H1 (cell line): ENCODE data around the gene DOCK11. TPM values are rescaled to one million over a fixed set of nuclear protein-coding genes. Genes with fewer than 3 reads are reported as not detected.

Experiments
- CTCF ChIA-PET: fragments of 300-600 bp; sonication (Branson Sonifier 250); formaldehyde crosslinking; loops from one replicate; lab custom pipeline; 2021; ENCODE audit not compliant: partially characterized antibody; lab: Charles Lee
- POLR2A ChIA-PET: fragments of 300-600 bp; sonication (Branson Sonifier 250); formaldehyde crosslinking; loops from one replicate; lab custom pipeline; 2021; ENCODE audit warnings: inconsistent platforms; ENCODE audit not compliant: partially characterized antibody; lab: Charles Lee
- DNase-seq, 2 experiments: peaks; one replicate each; pipeline versions ENCODE4 v3.0.0 to v3.0.0-alpha.2; 2010 to 2022; ENCODE audit warnings: low spot score in 2 of 2, low read depth in 1 of 2, mixed read lengths in 1 of 2
- FAIRE-seq: peaks from 2 replicates; lab custom pipeline; 2011; peaks lifted over from hg19 to GRCh38; lab: Jason Lieb, UNC
- H2AFZ ChIP-seq: 2 replicates; pipeline ENCODE4 v1.8.1; 2012; ENCODE audit warnings: low read length, inconsistent platforms
- H2AK5ac ChIP-seq: 2 replicates; pipeline ENCODE4 v1.6.1; 2013; ENCODE audit warnings: low read depth, low read length
- H2BK120ac ChIP-seq: replicated peaks from 2 replicates; pipeline ENCODE3; 2013; ENCODE audit warnings: low read depth, low read length, inconsistent platforms
- H2BK12ac ChIP-seq: 2 replicates; pipeline ENCODE4 v1.6.1; 2013; ENCODE audit warnings: low read depth, low read length
- H2BK15ac ChIP-seq: 2 replicates; pipeline ENCODE4 v1.6.1; 2013; ENCODE audit warnings: low read length
- H2BK20ac ChIP-seq: 2 replicates; pipeline ENCODE4 v1.6.1; 2013; ENCODE audit warnings: low read length
- H2BK5ac ChIP-seq: 2 replicates; pipeline ENCODE4 v1.6.1; 2013; ENCODE audit warnings: low read depth, low read length
- H3K14ac ChIP-seq: 2 replicates; pipeline ENCODE4 v1.6.1; 2013; ENCODE audit warnings: inconsistent platforms; ENCODE audit not compliant: insufficient read length
- H3K18ac ChIP-seq: 2 replicates; pipeline ENCODE4 v1.6.1; 2013; ENCODE audit warnings: low read length; ENCODE audit errors: extremely low read depth
- H3K23ac ChIP-seq: 2 replicates; pipeline ENCODE4 v1.6.1; 2013; ENCODE audit warnings: inconsistent platforms; ENCODE audit not compliant: insufficient read length
- H3K23me2 ChIP-seq: 2 replicates; pipeline ENCODE4 v1.6.1; 2013; ENCODE audit warnings: low read depth, low read length
- H3K27ac ChIP-seq: 2 replicates; pipeline ENCODE4 v1.6.1; 2011; ENCODE audit warnings: low read depth, low read length, inconsistent platforms
- H3K27me3 ChIP-seq, 4 experiments: replicated peaks in 1 of 4; 1 replicate in 1 of 4; 2 replicates in 3 of 4; pipeline versions ENCODE4 v1.6.1 to v1.8.1; 2011 to 2013; ENCODE audit warnings: low read length in 3 of 4, mild to moderate bottlenecking in 3 of 4, inconsistent platforms in 2 of 4, mixed read lengths in 2 of 4, moderate library complexity in 1 of 4; ENCODE audit not compliant: control insufficient read depth in 3 of 4, insufficient read depth in 3 of 4; ENCODE audit errors: extremely low read depth in 1 of 4
- H3K36me3 ChIP-seq, 4 experiments: 2 replicates each; pipeline versions ENCODE4 v1.6.1 to v1.8.1; 2011 to 2013; ENCODE audit warnings: mild to moderate bottlenecking in 4 of 4, low read length in 3 of 4, moderate library complexity in 2 of 4, control low read depth in 1 of 4, inconsistent platforms in 1 of 4; ENCODE audit not compliant: insufficient read depth in 4 of 4, control insufficient read depth in 2 of 4
- H3K4ac ChIP-seq: replicated peaks from 2 replicates; pipeline ENCODE3; 2013; ENCODE audit warnings: low read length, low read depth, mixed read lengths, inconsistent platforms; ENCODE audit not compliant: insufficient read length
- H3K4me1 ChIP-seq, 4 experiments: replicated peaks in 1 of 4; 1 replicate in 1 of 4; 2 replicates in 3 of 4; pipeline versions ENCODE4 v1.6.1 to v1.8.1; 2011 to 2013; ENCODE audit warnings: low read length in 3 of 4, inconsistent platforms in 2 of 4, mixed read lengths in 1 of 4; ENCODE audit not compliant: insufficient read depth in 4 of 4, control insufficient read depth in 3 of 4
- H3K4me2 ChIP-seq, 2 experiments: 2 replicates each; pipeline versions ENCODE4 v1.6.1 to v1.8.1; 2011 to 2013; ENCODE audit warnings: low read depth in 2 of 2, low read length in 2 of 2, control low read depth in 1 of 2, inconsistent platforms in 1 of 2, mild to moderate bottlenecking in 1 of 2; ENCODE audit not compliant: insufficient read depth in 1 of 2
- H3K4me3 ChIP-seq, 4 experiments: fragments of 200-600, 300-600 bp in 1 of 4; sonication (generic), shearing (Covaris generic), sonication (Bioruptor Twin) in 1 of 4; 2 replicates each; pipeline versions ENCODE4 v1.5.1 to v1.8.1; 2011 to 2016; ENCODE audit warnings: low read length in 4 of 4, low read depth in 3 of 4, control low read depth in 2 of 4, inconsistent platforms in 2 of 4, mild to moderate bottlenecking in 2 of 4, mixed read lengths in 1 of 4, moderate library complexity in 1 of 4; ENCODE audit not compliant: insufficient read depth in 2 of 4; ENCODE audit errors: extremely low read depth in 1 of 4
- H3K56ac ChIP-seq: replicated peaks from 2 replicates; pipeline ENCODE3; 2013; ENCODE audit warnings: low read depth, mild to moderate bottlenecking, mixed read lengths, low read length, inconsistent platforms; ENCODE audit not compliant: insufficient read length
- H3K79me1 ChIP-seq: 2 replicates; pipeline ENCODE4 v1.6.1; 2013; ENCODE audit warnings: low read depth, low read length, control low read depth
- H3K79me2 ChIP-seq, 2 experiments: 2 replicates each; pipeline versions ENCODE4 v1.6.1 to v1.8.1; 2012 to 2013; ENCODE audit warnings: low read length in 2 of 2, mild to moderate bottlenecking in 2 of 2, inconsistent platforms in 1 of 2; ENCODE audit not compliant: insufficient read depth in 2 of 2, control insufficient read depth in 1 of 2
- H3K9ac ChIP-seq, 4 experiments: replicated peaks in 1 of 4; 1 replicate in 1 of 4; 2 replicates in 3 of 4; pipeline versions ENCODE4 v1.6.1 to v1.8.1; 2011 to 2013; ENCODE audit warnings: low read depth in 3 of 4, low read length in 3 of 4, control low read depth in 2 of 4, mild to moderate bottlenecking in 2 of 4, moderate library complexity in 2 of 4, inconsistent platforms in 1 of 4; ENCODE audit errors: extremely low read depth in 1 of 4
- H3K9me3 ChIP-seq, 2 experiments: 2 replicates each; pipeline versions ENCODE4 v1.6.1 to v1.8.1; 2012 to 2013; ENCODE audit warnings: mild to moderate bottlenecking in 2 of 2, moderate library complexity in 2 of 2, control low read depth in 1 of 2, inconsistent platforms in 1 of 2, low read depth in 1 of 2, low read length in 1 of 2, mixed read lengths in 1 of 2; ENCODE audit not compliant: insufficient read depth in 2 of 2
- H4K20me1 ChIP-seq, 2 experiments: replicated peaks in 1 of 2; 2 replicates each; pipeline versions ENCODE3 to v1.8.1; 2011 to 2013; ENCODE audit warnings: inconsistent platforms in 2 of 2, low read length in 2 of 2, mild to moderate bottlenecking in 1 of 2; ENCODE audit not compliant: insufficient read depth in 2 of 2, control insufficient read depth in 1 of 2
- H4K5ac ChIP-seq: 2 replicates; pipeline ENCODE4 v1.6.1; 2013; ENCODE audit warnings: low read length, low read depth, mixed read lengths, inconsistent platforms; ENCODE audit not compliant: insufficient read length
- H4K8ac ChIP-seq: 2 replicates; pipeline ENCODE4 v1.8.0; 2013; ENCODE audit warnings: mild to moderate bottlenecking, moderate library complexity, low read length, inconsistent platforms; ENCODE audit not compliant: insufficient read depth; ENCODE audit errors: extremely low read depth
- H4K91ac ChIP-seq: replicated peaks from 2 replicates; pipeline ENCODE3; 2013; ENCODE audit warnings: low read length, mixed read lengths, inconsistent platforms; ENCODE audit not compliant: insufficient read length
- CHD1 ChIP-seq: IDR thresholded peaks from 2 replicates; pipeline ENCODE4 v1.6.1; 2012; ENCODE audit warnings: low read depth, low read length, improper control_type of control experiment
- HDAC6 ChIP-seq: IDR thresholded peaks from one replicate; pipeline ENCODE4 v1.7.1; 2012; ENCODE audit warnings: low read depth, mild to moderate bottlenecking, inconsistent platforms, low read length, moderate library complexity
- JUN ChIP-seq: IDR thresholded peaks from 2 replicates; pipeline ENCODE4 v1.6.1; 2011; ENCODE audit warnings: low read depth, mild to moderate bottlenecking, improper control_type of control experiment, low read length
- KDM1A ChIP-seq: fragments of 200-600, 300-600 bp; sonication (generic); IDR thresholded peaks from 2 replicates; pipeline ENCODE4 v1.7.1; 2016; ENCODE audit warnings: mild to moderate bottlenecking, low read length, borderline replicate concordance
- MAFK ChIP-seq: IDR thresholded peaks from 2 replicates; pipeline ENCODE4 v1.6.1; 2012; ENCODE audit warnings: low read depth, mild to moderate bottlenecking, improper control_type of control experiment, low read length
- RFX5 ChIP-seq: IDR thresholded peaks from 2 replicates; pipeline ENCODE4 v1.6.1; 2011; ENCODE audit warnings: low read depth, low read length, improper control_type of control experiment, borderline replicate concordance
- RXRA ChIP-seq: IDR thresholded peaks from 2 replicates; pipeline ENCODE4 v1.6.1; 2011; ENCODE audit warnings: low read depth, mild to moderate bottlenecking, low read length, moderate library complexity; ENCODE audit not compliant: insufficient read depth
- SAP30 ChIP-seq: fragments of 300-600 bp; sonication (generic); IDR thresholded peaks from 2 replicates; pipeline ENCODE4 v1.7.1; 2012; ENCODE audit warnings: low read length, moderate library complexity, mild to moderate bottlenecking, inconsistent platforms; ENCODE audit not compliant: insufficient read depth, insufficient replicate concordance
- SIRT6 ChIP-seq: IDR thresholded peaks from one replicate; pipeline ENCODE4 v1.7.1; 2012; ENCODE audit warnings: low read length, inconsistent platforms
- USF2 ChIP-seq: IDR thresholded peaks from 2 replicates; pipeline ENCODE4 v1.6.1; 2011; ENCODE audit warnings: low read length, improper control_type of control experiment
- YY1 ChIP-seq: IDR thresholded peaks from 2 replicates; pipeline ENCODE4 v1.6.1; 2011; ENCODE audit warnings: low read depth, mild to moderate bottlenecking, low read length
- WGBS, 2 experiments: shearing (Covaris generic) in 1 of 2; methylation state at CpG; one replicate each; pipeline versions ENCODE4 v1.1.6 to v1.1.7; 2013 to 2015; ENCODE audit warnings: low lambda C conversion rate in 2 of 2, mixed read lengths in 2 of 2, inconsistent platforms in 1 of 2, low coverage in 1 of 2, missing lambda C conversion rate in 1 of 2; ENCODE audit not compliant: insufficient replicate concordance in 2 of 2, insufficient coverage in 1 of 2, insufficient read length in 1 of 2; ENCODE audit errors: extremely low coverage in 1 of 2, missing lambda C conversion rate in 1 of 2; 5-methylcytosine and 5-hydroxymethylcytosine counted together
- polyA plus RNA-seq, 7 experiments: library from polyadenylated mRNA; depleted of rRNA in 3 of 7; stranded (reverse) in 5 of 7; unstranded in 2 of 7; fragments of >200 nt in 5 of 7; fragments of 200-250 nt in 2 of 7; gene quantifications; 1 replicate in 5 of 7; 2 replicates in 1 of 7; 4 replicates in 1 of 7; pipeline versions ENCODE4 v1.2.1 to v1.2.3, GENCODE V29; 2011 to 2013; ENCODE audit warnings: missing spikeins in 2 of 7, mixed read lengths in 2 of 7
- total RNA-seq: library from RNA; stranded (reverse); fragmentation: NEBNext Ultra II Directional; extraction: Animal tissue kit (Norgen Biotek cat#: 25700); gene quantifications from 2 replicates; pipeline ENCODE4 v1.2.1, GENCODE V29; 2021

DOCK11 gene
- total and polyA plus RNA-seq, 2 of the 8 experiments (the other 6 are each of a cell fraction or from before 2014, with no cell fraction given), result 4.9 to 12.0 TPM

GRCh38 chrX:118655561-118656246 lies 160.1 kb downstream of the DOCK11 start:
- Histone ChIP-seq H3K4me3 (no peak overlapping the region), H3K4me1 (no peaks in the 10 kb centered on the region), H4K8ac (no peak overlapping the region), H4K20me1 (no peaks in the 10 kb centered on the region), H2BK20ac (no peak overlapping the region), H3K9me3 (no peaks in the 10 kb centered on the region), H3K9ac (no peak overlapping the region), H3K23me2 (no peaks in the 10 kb centered on the region), H2AK5ac (no peak overlapping the region), H4K5ac (no peak overlapping the region), H2AFZ (no peak overlapping the region), H2BK120ac (no peak overlapping the region), H3K36me3 (no peaks in the 10 kb centered on the region; a peak in 1 of 8 replicates), H3K56ac (no peak overlapping the region), H3K4me2 (no peak overlapping the region), H3K27ac (no peak overlapping the region), H3K14ac (no peak overlapping the region), H3K27me3 (no peaks in the 10 kb centered on the region), H3K23ac (no peak overlapping the region), H2BK5ac (no peak overlapping the region), H3K79me2 (no peaks in the 10 kb centered on the region), H3K18ac (no peak overlapping the region), H2BK12ac (no peak overlapping the region), H4K91ac (no peak overlapping the region), H3K79me1 (no peaks in the 10 kb centered on the region), H2BK15ac (no peak overlapping the region), H3K4ac (no peak overlapping the region)
- CTCF ChIA-PET, result interaction anchor here (1.8 kb wide), 1 partner anchor 152 kb away, joined by 4 read pairs; no protein-coding TSS in a partner anchor
- POLR2A ChIA-PET, result no interaction called here
- 94% methylated on average over 4 of the region's 4 CpGs; no CpG with 5 or more reads in 1 of the 2 experiments for WGBS, 2 experiments
- no peak for FAIRE-seq
- no peak for DNase-seq
- TF ChIP-seq SIRT6 (no peak), YY1 (no peak), KDM1A (no peak), MAFK (no peak), RFX5 (no peak), JUN (no peak), SAP30 (no peak), CHD1 (no peak), RXRA (no peak), HDAC6 (no peak), USF2 (no peak)
